Caki2 (cell line): ENCODE results near the gene INSYN2B. TPM values are rescaled to one million over a fixed set of nuclear protein-coding genes. Genes with fewer than 3 reads are reported as not detected.

Source experiments
- DNase-seq: peaks from one replicate; pipeline ENCODE4 v3.0.0-alpha.2; 2015; ENCODE audit warnings: low read depth
- in situ Hi-C: cut with HindIII; loops from 2 replicates; pipeline ENCODE4 v1.10.0; 2016; ENCODE audit warnings: low sequenced_read_pairs, low pct_unique_long_range_greater_than_20kb, mixed read lengths
- total RNA-seq: library from RNA; depleted of rRNA; stranded (reverse); fragments of >200 nt; shearing (Covaris generic); gene quantifications from 2 replicates; pipeline ENCODE4 v1.2.3, GENCODE V29; 2014; ENCODE audit warnings: low replicate concordance; rRNA removed

The INSYN2B gene
- total RNA-seq = 0.78 and 4.9 TPM in 2 replicates

GRCh38 chr5:169980418-169981053 lies at the start of gene INSYN2B:
Gene INSYN2B (minus strand): TSS chr5:169980495. CDS start chr5:169883898, 96,597 bp downstream.
- in situ Hi-C loops = loop anchor here (5.0 kb wide), 1 partner anchor 283 kb away; no protein-coding TSS in a partner anchor
- DNase-seq = peak; percentile 97

- in situ Hi-C loops = no loop called here
- DNase-seq = no peak
Measured at GRCh38 chr5:170028124-170028523, 47.8 kb upstream of the INSYN2B start.

GRCh38 chr5:170025853-170026252 lies 45.6 kb upstream of the INSYN2B start:
- DNase-seq = no peak
- in situ Hi-C loops = no loop called here

GRCh38 chr5:170021506-170021905 lies 41.2 kb upstream of the INSYN2B start:
- in situ Hi-C loops = no loop called here
- no peak for DNase-seq

- in situ Hi-C loops = no loop called here
- DNase-seq = no peak
Measured at GRCh38 chr5:170020423-170020822, 40.1 kb upstream of the INSYN2B start.

GRCh38 chr5:170012622-170013021 lies 32.3 kb upstream of the INSYN2B start:
- in situ Hi-C loops = no loop called here
- DNase-seq = no peak

- in situ Hi-C loops = no loop called here
- no peak for DNase-seq
Measured at GRCh38 chr5:170011751-170012150, 31.5 kb upstream of the INSYN2B start.

- in situ Hi-C loops = no loop called here
- no peak for DNase-seq
Measured at GRCh38 chr5:170010595-170010994, 30.3 kb upstream of the INSYN2B start.

GRCh38 chr5:170008376-170008775 lies 28.1 kb upstream of the INSYN2B start:
- no peak for DNase-seq
- in situ Hi-C loops = no loop called here

GRCh38 chr5:170006021-170006420 lies 25.7 kb upstream of the INSYN2B start:
- in situ Hi-C loops = no loop called here

GRCh38 chr5:170000155-170000554 lies 19.9 kb upstream of the INSYN2B start:
- in situ Hi-C loops = no loop called here

More at GRCh38 chr5:170006021-170006420, 25.7 kb upstream of the INSYN2B start:
- no peak for DNase-seq

GRCh38 chr5:169999621-170000020 lies 19.3 kb upstream of the INSYN2B start:
- in situ Hi-C loops = no loop called here
- DNase-seq = no peak

More at GRCh38 chr5:170000155-170000554, 19.9 kb upstream of the INSYN2B start:
- DNase-seq = no peak

GRCh38 chr5:169997798-169998197 lies 17.5 kb upstream of the INSYN2B start:
- no peak for DNase-seq
- in situ Hi-C loops = no loop called here

GRCh38 chr5:169993485-169993790 lies 13.1 kb upstream of the INSYN2B start:
- in situ Hi-C loops = no loop called here
- DNase-seq = no peak

- no peak for DNase-seq
- in situ Hi-C loops = no loop called here
Measured at GRCh38 chr5:169992789-169993484, 12.6 kb upstream of the INSYN2B start.

GRCh38 chr5:169991115-169991869 lies 11.0 kb upstream of the INSYN2B start:
- no peak for DNase-seq
- in situ Hi-C loops = no loop called here

GRCh38 chr5:169989365-169989764 lies 9.1 kb upstream of the INSYN2B start:
- in situ Hi-C loops = no loop called here
- no peak for DNase-seq

GRCh38 chr5:169988947-169989346 lies 8.7 kb upstream of the INSYN2B start:
- in situ Hi-C loops = no loop called here
- no peak for DNase-seq

- in situ Hi-C loops = no loop called here
- DNase-seq = no peak
Measured at GRCh38 chr5:169988206-169988605, 7.9 kb upstream of the INSYN2B start.
